Urinary bladder (tissue), 4 donors: ENCODE results near the gene PDE6G. TPM values are rescaled to one million over a fixed set of nuclear protein-coding genes. Genes with fewer than 3 reads are reported as not detected.
"Not testable (repeated sequence)": the region's sequence is repeated elsewhere in the genome, so short reads cannot be mapped to it uniquely, and the experiment has no call there.

Source experiments
- DNase-seq: peaks from one replicate; pipeline ENCODE4 v3.0.0-alpha.2; 2015; ENCODE audit errors: extremely low spot score
- H3K27ac ChIP-seq: one replicate; pipeline ENCODE4 v1.5.1; 2013; ENCODE audit warnings: low read depth, mild to moderate bottlenecking, moderate library complexity
- H3K36me3 ChIP-seq: one replicate; pipeline ENCODE4 v1.6.1; 2013; ENCODE audit warnings: mild to moderate bottlenecking, moderate library complexity; ENCODE audit not compliant: insufficient read depth
- H3K4me1 ChIP-seq: one replicate; pipeline ENCODE4 v1.6.1; 2013; ENCODE audit warnings: mild to moderate bottlenecking, moderate library complexity; ENCODE audit not compliant: insufficient read depth
- H3K4me3 ChIP-seq: one replicate; pipeline ENCODE4 v1.5.1; 2013; ENCODE audit warnings: low read depth, low read length
- WGBS: extraction: QIAGEN DNeasy Blood & Tissue Kit; methylation state at CpG from one replicate; pipeline ENCODE4 v1.1.7; 2013; 5-methylcytosine and 5-hydroxymethylcytosine counted together
- polyA plus RNA-seq: library from polyadenylated mRNA; stranded (reverse); fragments of 200-250 nt; gene quantifications from one replicate; pipeline ENCODE4 v1.2.3, GENCODE V29; 2013
- total RNA-seq: library from RNA; depleted of rRNA; stranded (reverse); fragments of >200 nt; gene quantifications from one replicate; pipeline ENCODE4 v1.2.3, GENCODE V29; 2014
- donor health status: healthy with polysubstance abuse.
- donor health status: healthy.

The PDE6G gene
- total and polyA plus RNA-seq, 2 donors = 1.2 TPM; not detected in 1

- peak overlapping the region; percentile 85 for H3K4me3 ChIP-seq
- H3K27ac ChIP-seq = no peak overlapping the region
- no peak for DNase-seq
- peaks cover 5% of the 10 kb centered on the region for H3K36me3 ChIP-seq
- H3K4me1 ChIP-seq = no peaks in the 10 kb centered on the region
- 30% methylated on average over 19 of the region's 19 CpGs for WGBS
Measured at GRCh38 chr17:81682565-81683207, 26.3 kb upstream of the PDE6G start.

GRCh38 chr17:81681672-81682071, 25.3 kb upstream of the PDE6G start:
- Histone ChIP-seq H3K36me3 (peaks cover 5% of the 10 kb centered on the region), H3K4me1 (no peaks in the 10 kb centered on the region), H3K27ac (no peak overlapping the region), H3K4me3 (no peak overlapping the region)
- no peak for DNase-seq
- 70% methylated on average over 17 of the region's 17 CpGs for WGBS

- Histone ChIP-seq H3K27ac (no peak overlapping the region), H3K4me3 (no peak overlapping the region), H3K4me1 (no peaks in the 10 kb centered on the region), H3K36me3 (peaks cover 2% of the 10 kb centered on the region)
- 86% methylated on average over 11 of the region's 11 CpGs for WGBS
- DNase-seq = no peak
Measured at GRCh38 chr17:81680150-81680549, 23.8 kb upstream of the PDE6G start.

- no peak overlapping the region for H3K27ac ChIP-seq
Measured at GRCh38 chr17:81676906-81677305, 20.6 kb upstream of the PDE6G start.

GRCh38 chr17:81675515-81676221, 19.3 kb upstream of the PDE6G start:
- WGBS = 42% methylated on average over 18 of the region's 18 CpGs
- H3K4me3 ChIP-seq, H3K4me1 ChIP-seq, H3K27ac ChIP-seq, H3K36me3 ChIP-seq, DNase-seq: not testable (repeated sequence)

More at GRCh38 chr17:81676906-81677305, 20.6 kb upstream of the PDE6G start:
- H3K4me1 ChIP-seq = no peaks in the 10 kb centered on the region
- WGBS = 90% methylated on average over 17 of the region's 17 CpGs
- no peak overlapping the region for H3K4me3 ChIP-seq
- DNase-seq = no peak
- H3K36me3 ChIP-seq = peaks cover 5% of the 10 kb centered on the region

- DNase-seq = no peak
- Histone ChIP-seq H3K36me3 (peaks cover 2% of the 10 kb centered on the region), H3K27ac (no peak overlapping the region), H3K4me1 (no peaks in the 10 kb centered on the region), H3K4me3 (no peak overlapping the region)
- 84% methylated on average over 18 of the region's 18 CpGs for WGBS
Measured at GRCh38 chr17:81673561-81674258, 17.4 kb upstream of the PDE6G start.

GRCh38 chr17:81672954-81673353, 16.6 kb upstream of the PDE6G start:
- Histone ChIP-seq H3K27ac (no peak overlapping the region), H3K4me3 (no peak overlapping the region), H3K4me1 (no peaks in the 10 kb centered on the region), H3K36me3 (peaks cover 2% of the 10 kb centered on the region)
- no peak for DNase-seq
- WGBS = 91% methylated on average over 16 of the region's 16 CpGs

- Histone ChIP-seq H3K4me3 (no peak overlapping the region), H3K36me3 (peaks cover 2% of the 10 kb centered on the region), H3K4me1 (peaks cover 2% of the 10 kb centered on the region), H3K27ac (no peak overlapping the region)
- no peak for DNase-seq
- 85% methylated on average over 18 of the region's 18 CpGs for WGBS
Measured at GRCh38 chr17:81672504-81672903, 16.2 kb upstream of the PDE6G start.

- no peak for DNase-seq
- Histone ChIP-seq H3K4me1 (peaks cover 2% of the 10 kb centered on the region), H3K36me3 (peaks cover 2% of the 10 kb centered on the region), H3K4me3 (no peak overlapping the region), H3K27ac (no peak overlapping the region)
- whole genome bisulfite sequencing = 85% methylated on average over 18 of the region's 18 CpGs
Measured at GRCh38 chr17:81667754-81668153, 11.4 kb upstream of the PDE6G start.

- peaks cover 2% of the 10 kb centered on the region for H3K4me1 ChIP-seq
- peak within 1 kb of the TSS; percentile 81 for H3K4me3 ChIP-seq
- H3K36me3 ChIP-seq = no peaks in the 10 kb centered on the region
- H3K27ac ChIP-seq = peak within 1 kb of the TSS; percentile 71
- DNase-seq = peak; percentile 82
- under 1% methylated on average over 96 of the region's 96 CpGs for WGBS
Measured at GRCh38 chr17:81666342-81667191, 10.2 kb upstream of the PDE6G start, which contains the start of the genes CCDC137 and OXLD1. TSS of gene CCDC137 (plus strand) at chr17:81666737. CDS start at chr17:81666767, 30 bp downstream. TSS of gene OXLD1 (minus strand) at chr17:81666605. CDS start at chr17:81666577, 28 bp downstream.

- Histone ChIP-seq H3K36me3 (no peaks in the 10 kb centered on the region), H3K4me1 (peaks cover 2% of the 10 kb centered on the region), H3K4me3 (peak overlapping the region; percentile 81), H3K27ac (peak overlapping the region; percentile 71)
- WGBS = under 1% methylated on average over 16 of the region's 16 CpGs
- DNase-seq = no peak
Measured at GRCh38 chr17:81666092-81666341, 9.7 kb upstream of the PDE6G start.

GRCh38 chr17:81665205-81666091, 9.1 kb upstream of the PDE6G start:
- Histone ChIP-seq H3K4me1 (peaks cover 2% of the 10 kb centered on the region), H3K27ac (no peak overlapping the region), H3K36me3 (no peaks in the 10 kb centered on the region), H3K4me3 (peak overlapping the region; percentile 81)
- 61% methylated on average over 30 of the region's 30 CpGs for WGBS
- DNase-seq = no peak
